HFF-Myc (cell line): ENCODE results near the gene MAST4.

Experiments used
- DNase-seq: peaks from one replicate; pipeline ENCODE4 v3.0.0-alpha.2; 2011; ENCODE audit warnings: low read depth; ENCODE audit errors: extremely low read depth
- H3K4me3 ChIP-seq: replicated peaks from 2 replicates; pipeline ENCODE4 v1.5.1; 2011; ENCODE audit warnings: low read depth, mild to moderate bottlenecking, control low read depth, low read length
- TF ChIP-seq, protein P1 (sequence below): IDR thresholded peaks from 2 replicates; pipeline ENCODE4 v1.5.1; 2012; ENCODE audit warnings: mild to moderate bottlenecking, low read depth, low read length, control low read depth; ENCODE audit errors: missing control alignments

MAST4 gene

DNA sequence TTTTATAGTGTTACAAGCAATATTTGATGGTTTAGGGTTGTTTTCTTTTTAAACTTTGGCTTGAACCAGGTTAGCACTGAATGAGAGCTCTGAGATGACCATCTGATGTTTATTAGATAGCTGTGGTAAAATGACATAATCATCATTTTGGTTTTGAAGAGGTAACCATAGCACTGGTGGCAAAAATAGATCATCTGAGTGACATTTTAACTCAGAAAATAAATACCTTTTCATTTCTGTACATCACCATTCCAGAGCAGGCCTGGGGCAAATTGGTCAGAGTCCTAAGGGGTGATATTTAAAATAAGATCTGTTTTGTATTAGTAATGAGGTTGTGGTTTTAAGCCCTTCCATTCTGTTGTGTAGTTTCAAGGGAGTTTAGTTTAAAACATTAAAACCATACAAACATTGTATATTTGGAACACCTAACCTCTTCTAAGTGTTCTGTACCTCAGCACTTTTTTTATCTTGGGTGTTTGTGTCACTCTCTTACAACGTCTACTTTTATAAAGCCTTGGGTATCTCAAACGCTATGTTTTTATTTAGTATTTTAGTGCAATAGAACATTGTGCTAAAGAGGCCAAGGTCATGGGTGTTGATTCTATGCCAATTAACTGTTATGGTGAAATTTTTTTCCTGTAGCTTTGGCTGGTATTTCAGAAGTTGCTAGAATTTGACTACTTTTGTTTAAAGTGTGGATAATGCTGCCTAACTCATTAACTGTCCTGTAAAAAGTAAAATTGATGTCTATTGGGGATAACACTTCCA is 434.3 kb downstream of the MAST4 start:
- peak; percentile 46 for DNase-seq
- H3K4me3 ChIP-seq = no peak overlapping the region
- TF ChIP-seq, protein P1, sequence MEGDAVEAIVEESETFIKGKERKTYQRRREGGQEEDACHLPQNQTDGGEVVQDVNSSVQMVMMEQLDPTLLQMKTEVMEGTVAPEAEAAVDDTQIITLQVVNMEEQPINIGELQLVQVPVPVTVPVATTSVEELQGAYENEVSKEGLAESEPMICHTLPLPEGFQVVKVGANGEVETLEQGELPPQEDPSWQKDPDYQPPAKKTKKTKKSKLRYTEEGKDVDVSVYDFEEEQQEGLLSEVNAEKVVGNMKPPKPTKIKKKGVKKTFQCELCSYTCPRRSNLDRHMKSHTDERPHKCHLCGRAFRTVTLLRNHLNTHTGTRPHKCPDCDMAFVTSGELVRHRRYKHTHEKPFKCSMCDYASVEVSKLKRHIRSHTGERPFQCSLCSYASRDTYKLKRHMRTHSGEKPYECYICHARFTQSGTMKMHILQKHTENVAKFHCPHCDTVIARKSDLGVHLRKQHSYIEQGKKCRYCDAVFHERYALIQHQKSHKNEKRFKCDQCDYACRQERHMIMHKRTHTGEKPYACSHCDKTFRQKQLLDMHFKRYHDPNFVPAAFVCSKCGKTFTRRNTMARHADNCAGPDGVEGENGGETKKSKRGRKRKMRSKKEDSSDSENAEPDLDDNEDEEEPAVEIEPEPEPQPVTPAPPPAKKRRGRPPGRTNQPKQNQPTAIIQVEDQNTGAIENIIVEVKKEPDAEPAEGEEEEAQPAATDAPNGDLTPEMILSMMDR = no peak

DNA sequence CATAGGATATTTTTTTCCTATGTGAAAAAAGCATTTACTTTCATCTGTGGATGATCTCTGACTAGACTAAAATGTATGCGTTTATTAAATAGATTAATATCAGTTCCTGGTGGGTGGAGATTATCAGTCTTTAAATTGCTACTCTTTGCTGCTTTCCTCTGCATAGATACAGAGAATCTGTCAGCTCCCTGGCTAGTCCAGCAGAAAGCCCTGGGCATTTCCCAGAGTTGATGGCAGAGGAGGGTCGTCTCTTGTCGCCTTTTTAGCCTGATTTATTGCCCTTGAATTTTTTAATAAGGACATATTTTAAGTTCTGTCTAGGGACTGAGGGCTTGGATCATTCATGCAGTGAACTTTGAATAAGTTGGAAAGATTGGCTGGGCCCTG is 434.9 kb downstream of the MAST4 start:
- TF ChIP-seq, protein P1 = no peak
- DNase-seq = no peak
- H3K4me3 ChIP-seq = no peak overlapping the region

DNA sequence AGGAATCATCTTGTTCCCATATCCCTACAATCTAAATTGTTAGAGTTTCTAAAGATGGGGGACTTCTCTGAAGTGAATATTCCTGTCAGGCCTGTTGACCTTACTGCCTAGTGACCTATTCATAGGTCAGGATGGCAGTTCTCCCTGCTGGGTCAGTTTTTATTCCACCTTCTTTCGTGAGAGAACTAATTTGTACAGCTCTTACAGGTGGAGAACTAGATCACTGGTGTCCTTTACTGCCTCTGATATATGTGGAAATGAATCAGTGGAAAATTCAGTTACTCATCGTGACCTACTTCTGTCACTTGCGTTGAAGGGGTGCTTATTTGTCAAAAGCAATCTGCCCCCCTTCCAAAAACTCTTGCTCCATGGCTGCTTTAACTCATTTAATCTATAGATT is 435.5 kb downstream of the MAST4 start:
- H3K4me3 ChIP-seq = no peak overlapping the region
- no peak for DNase-seq
- TF ChIP-seq, protein P1 = no peak

DNA sequence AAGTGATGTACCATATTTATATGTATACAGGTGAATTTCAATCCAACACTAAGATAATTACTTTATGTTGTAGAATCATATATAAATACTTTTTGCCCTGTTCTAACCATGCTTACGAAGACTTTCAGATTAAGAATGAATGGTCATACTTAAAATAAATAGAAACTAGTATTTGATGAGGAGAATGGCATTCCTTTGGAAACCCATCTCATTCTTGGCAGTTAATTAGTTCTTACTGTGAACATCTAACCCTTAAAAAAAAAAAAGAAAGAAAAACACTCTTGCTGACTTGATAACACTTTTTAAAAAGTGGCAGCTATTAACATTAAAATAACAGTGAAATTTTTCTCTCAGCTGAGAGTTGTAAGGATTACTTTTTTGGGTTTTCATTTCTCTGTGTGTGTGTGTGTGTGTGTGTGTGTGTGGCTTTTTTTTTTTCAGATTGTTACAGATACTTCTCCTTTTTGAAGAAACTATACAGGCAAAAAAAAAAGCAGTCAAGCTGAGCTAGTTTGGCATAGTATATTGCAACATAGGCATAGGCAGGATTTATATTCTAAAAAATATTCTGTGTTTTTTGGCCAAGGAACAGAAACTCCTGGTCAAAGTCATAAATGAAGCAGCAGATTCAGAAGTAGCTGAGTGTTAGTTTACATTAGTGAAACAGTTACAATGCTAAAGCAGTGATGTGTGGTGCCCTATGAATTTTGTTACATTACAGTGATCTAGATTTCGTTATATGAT is 436.9 kb downstream of the MAST4 start:
- no peak for DNase-seq
- no peak overlapping the region for H3K4me3 ChIP-seq
- TF ChIP-seq, protein P1 = no peak

DNA sequence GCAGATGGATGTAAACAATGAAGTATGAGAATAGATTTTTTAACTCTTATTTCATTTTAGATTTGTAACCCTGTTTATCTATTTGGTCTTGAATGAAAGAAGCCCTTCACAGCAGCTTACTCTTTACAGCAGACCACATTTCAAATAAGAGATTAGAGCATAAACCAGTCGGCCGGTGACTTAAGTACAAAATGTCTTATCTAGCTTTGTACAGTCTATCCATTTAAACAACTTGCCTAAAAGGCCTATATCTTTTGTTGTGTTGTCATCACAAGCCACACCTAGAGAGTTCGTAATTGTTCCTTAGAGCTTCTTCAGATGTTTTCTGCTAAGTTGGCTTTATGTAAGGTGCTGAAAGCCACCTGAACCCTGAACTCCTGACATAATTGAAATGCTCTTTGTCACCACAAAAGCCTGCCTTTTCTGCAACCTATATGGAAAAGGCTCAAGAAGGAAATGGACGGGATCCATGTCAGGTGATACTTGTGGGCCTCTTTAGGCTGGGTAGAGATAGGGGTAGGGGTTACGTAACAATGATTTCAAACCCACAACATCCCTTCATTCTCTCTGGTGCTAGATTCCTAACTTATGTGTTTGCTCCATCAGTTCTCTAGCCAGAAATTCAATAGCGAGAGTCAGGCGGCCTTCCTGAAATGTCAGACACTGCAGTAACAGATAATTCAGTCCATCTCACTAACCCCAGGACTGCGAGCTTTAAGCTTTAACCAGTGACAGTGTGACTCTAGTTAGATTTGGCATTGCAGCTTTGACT is 437.9 kb downstream of the MAST4 start:
- no peak for DNase-seq
- TF ChIP-seq, protein P1 = no peak
- H3K4me3 ChIP-seq = no peak overlapping the region

DNA sequence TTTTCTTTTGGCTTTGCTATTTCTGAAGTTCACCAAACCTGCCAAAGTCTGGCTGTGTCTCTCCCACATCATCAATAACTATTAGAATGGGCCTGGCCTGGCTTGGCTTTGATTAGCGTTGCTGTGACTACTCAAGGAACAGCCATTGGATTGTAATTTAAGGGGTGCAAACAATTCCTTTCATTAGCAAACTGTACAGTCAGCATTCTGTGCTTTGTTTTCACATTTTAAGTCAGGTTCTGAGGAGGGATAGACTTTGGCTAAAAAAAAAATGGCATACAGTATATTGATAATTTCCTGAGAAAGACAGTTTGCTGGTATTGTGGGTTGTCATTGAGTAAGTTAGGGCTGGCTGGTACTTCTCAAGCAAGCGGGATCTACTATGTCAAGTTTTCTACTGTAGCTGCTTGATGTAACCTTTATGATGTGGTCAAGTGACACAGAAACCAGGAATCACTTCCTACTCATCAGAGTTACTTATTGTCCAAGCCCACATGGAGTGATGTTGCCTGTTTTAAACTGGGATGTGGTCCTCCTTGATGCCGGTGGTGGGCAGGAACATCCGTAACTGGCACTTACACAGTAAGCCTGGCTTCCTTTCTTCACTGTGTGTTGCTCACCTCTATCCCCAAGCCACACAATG is 439.0 kb downstream of the MAST4 start:
- DNase-seq = no peak
- TF ChIP-seq, protein P1 = no peak
- no peak overlapping the region for H3K4me3 ChIP-seq
